ENCODE data around the gene MEGF11. TPM values are rescaled to one million over a fixed set of nuclear protein-coding genes. Genes with fewer than 3 reads are reported as not detected.

The MEGF11 gene
- total RNA-seq, 2 donors from 2014 or later, result not detected

GRCh38 chr15:66019826-66020398, 233.6 kb downstream of the MEGF11 start:
- no peaks in the 10 kb centered on the region for H3K27me3 ChIP-seq (replicated peaks; ENCODE audit: insufficient read depth)
- no peaks in the 10 kb centered on the region for H3K36me3 ChIP-seq
- H3K4me1 ChIP-seq (replicated peaks), result no peaks in the 10 kb centered on the region
- intact Hi-C loops (cut with DNase I), result no loop called here
- H3K27ac ChIP-seq, result no peak overlapping the region
- 87% methylated on average over 10 of the region's 10 CpGs for WGBS
- no peak overlapping the region for H3K4me3 ChIP-seq
- H3K9me3 ChIP-seq, result no peaks in the 10 kb centered on the region
- TF ChIP-seq, protein P1, sequence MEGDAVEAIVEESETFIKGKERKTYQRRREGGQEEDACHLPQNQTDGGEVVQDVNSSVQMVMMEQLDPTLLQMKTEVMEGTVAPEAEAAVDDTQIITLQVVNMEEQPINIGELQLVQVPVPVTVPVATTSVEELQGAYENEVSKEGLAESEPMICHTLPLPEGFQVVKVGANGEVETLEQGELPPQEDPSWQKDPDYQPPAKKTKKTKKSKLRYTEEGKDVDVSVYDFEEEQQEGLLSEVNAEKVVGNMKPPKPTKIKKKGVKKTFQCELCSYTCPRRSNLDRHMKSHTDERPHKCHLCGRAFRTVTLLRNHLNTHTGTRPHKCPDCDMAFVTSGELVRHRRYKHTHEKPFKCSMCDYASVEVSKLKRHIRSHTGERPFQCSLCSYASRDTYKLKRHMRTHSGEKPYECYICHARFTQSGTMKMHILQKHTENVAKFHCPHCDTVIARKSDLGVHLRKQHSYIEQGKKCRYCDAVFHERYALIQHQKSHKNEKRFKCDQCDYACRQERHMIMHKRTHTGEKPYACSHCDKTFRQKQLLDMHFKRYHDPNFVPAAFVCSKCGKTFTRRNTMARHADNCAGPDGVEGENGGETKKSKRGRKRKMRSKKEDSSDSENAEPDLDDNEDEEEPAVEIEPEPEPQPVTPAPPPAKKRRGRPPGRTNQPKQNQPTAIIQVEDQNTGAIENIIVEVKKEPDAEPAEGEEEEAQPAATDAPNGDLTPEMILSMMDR (IDR thresholded peaks at IDR 0.05), result no peak
- TF ChIP-seq POLR2A (IDR thresholded peaks at IDR 0.05) (no peak), POLR2AphosphoS5 (IDR thresholded peaks at IDR 0.05) (no peak)
- no peak for DNase-seq (ENCODE audit: low spot score)

- Histone ChIP-seq H3K4me3 (no peak overlapping the region), H3K9me3 (no peaks in the 10 kb centered on the region), H3K4me1 (replicated peaks) (no peaks in the 10 kb centered on the region), H3K27ac (no peak overlapping the region), H3K27me3 (replicated peaks; ENCODE audit: insufficient read depth) (no peaks in the 10 kb centered on the region), H3K36me3 (no peaks in the 10 kb centered on the region)
- intact Hi-C loops (cut with DNase I), result no loop called here
- TF ChIP-seq POLR2A (IDR thresholded peaks at IDR 0.05) (no peak), POLR2AphosphoS5 (IDR thresholded peaks at IDR 0.05) (no peak)
- TF ChIP-seq, protein P1 (IDR thresholded peaks at IDR 0.05), result no peak
- DNase-seq (ENCODE audit: low spot score), result no peak
- whole genome bisulfite sequencing, result 66% methylated on average over 11 of the region's 11 CpGs
Measured at GRCh38 chr15:66019368-66019767, 234.2 kb downstream of the MEGF11 start.

- H3K9me3 ChIP-seq, result no peaks in the 10 kb centered on the region
- intact Hi-C loops (cut with DNase I), result no loop called here
- H3K4me3 ChIP-seq, result no peak overlapping the region
- H3K27ac ChIP-seq, result no peak overlapping the region
- no peaks in the 10 kb centered on the region for H3K4me1 ChIP-seq (replicated peaks)
- no peak for TF ChIP-seq POLR2A (IDR thresholded peaks at IDR 0.05)
- TF ChIP-seq POLR2AphosphoS5 (IDR thresholded peaks at IDR 0.05), result no peak
- TF ChIP-seq, protein P1 (IDR thresholded peaks at IDR 0.05), result no peak
- no peaks in the 10 kb centered on the region for H3K36me3 ChIP-seq
- 87% methylated on average over 8 of the region's 8 CpGs for WGBS
- no peaks in the 10 kb centered on the region for H3K27me3 ChIP-seq (replicated peaks; ENCODE audit: insufficient read depth)
- DNase-seq (ENCODE audit: low spot score), result no peak
Measured at GRCh38 chr15:66018488-66018797, 235.1 kb downstream of the MEGF11 start.

GRCh38 chr15:66017792-66018487, 235.6 kb downstream of the MEGF11 start:
- DNase-seq (ENCODE audit: low spot score), result no peak
- no peak overlapping the region for H3K27ac ChIP-seq
- TF ChIP-seq POLR2A (IDR thresholded peaks at IDR 0.05) (no peak), POLR2AphosphoS5 (IDR thresholded peaks at IDR 0.05) (no peak)
- TF ChIP-seq, protein P1 (IDR thresholded peaks at IDR 0.05), result no peak
- H3K36me3 ChIP-seq, result no peaks in the 10 kb centered on the region
- H3K4me1 ChIP-seq (replicated peaks), result no peaks in the 10 kb centered on the region
- intact Hi-C loops (cut with DNase I), result no loop called here
- no peak overlapping the region for H3K4me3 ChIP-seq
- no peaks in the 10 kb centered on the region for H3K9me3 ChIP-seq
- no peaks in the 10 kb centered on the region for H3K27me3 ChIP-seq (replicated peaks; ENCODE audit: insufficient read depth)
- 85% methylated on average over 10 of the region's 10 CpGs for WGBS

GRCh38 chr15:66017000-66017399, 236.6 kb downstream of the MEGF11 start:
- WGBS, result 77% methylated on average over 7 of the region's 7 CpGs
- Histone ChIP-seq H3K36me3 (no peaks in the 10 kb centered on the region), H3K4me1 (replicated peaks) (no peaks in the 10 kb centered on the region), H3K27me3 (replicated peaks; ENCODE audit: insufficient read depth) (no peaks in the 10 kb centered on the region), H3K4me3 (no peak overlapping the region), H3K27ac (no peak overlapping the region), H3K9me3 (no peaks in the 10 kb centered on the region)
- no peak for TF ChIP-seq POLR2AphosphoS5 (IDR thresholded peaks at IDR 0.05)
- TF ChIP-seq, protein P1 (IDR thresholded peaks at IDR 0.05), result no peak
- TF ChIP-seq POLR2A (IDR thresholded peaks at IDR 0.05), result no peak
- intact Hi-C loops (cut with DNase I), result no loop called here
- DNase-seq (ENCODE audit: low spot score), result no peak
